Spleen (tissue), 11 donors: Measurements from ENCODE around the gene DNAJC7. TPM values are rescaled to one million over a fixed set of nuclear protein-coding genes. Genes with fewer than 3 reads are reported as not detected.

ENCODE experiments used
- DNase-seq: peaks from one replicate; pipeline ENCODE4 v3.0.0-alpha.2; 2020
- H3K27ac ChIP-seq, 8 donors: fragments of 200-600 bp; sonication (generic) in 7 of 8; 1 replicate in 4 of 8; 2 replicates in 4 of 8; pipeline versions ENCODE4 v1.5.0 to v1.8.0; 2016 to 2021; ENCODE audit warnings: inconsistent platforms in 4 of 8, mild to moderate bottlenecking in 4 of 8, moderate library complexity in 1 of 8
- H3K27me3 ChIP-seq, 7 donors: fragments of 200-600 bp; sonication (generic) in 6 of 7; replicated peaks in 1 of 7; 1 replicate in 4 of 7; 2 replicates in 3 of 7; pipeline versions ENCODE4 v1.5.0 to v1.8.0; 2016 to 2021; ENCODE audit warnings: inconsistent platforms in 3 of 7, mild to moderate bottlenecking in 1 of 7
- H3K36me3 ChIP-seq, 6 donors: fragments of 200-600 bp; sonication (generic) in 5 of 6; 1 replicate in 4 of 6; 2 replicates in 2 of 6; pipeline versions ENCODE4 v1.5.0 to v1.8.0; 2016 to 2021; ENCODE audit warnings: inconsistent platforms in 2 of 6
- H3K4me1 ChIP-seq, 6 donors: fragments of 200-600 bp; sonication (generic) in 5 of 6; 1 replicate in 3 of 6; 2 replicates in 3 of 6; pipeline versions ENCODE4 v1.5.0 to v1.8.0; 2016 to 2021; ENCODE audit warnings: inconsistent platforms in 3 of 6
- H3K4me3 ChIP-seq, 8 donors: fragments of 200-600 bp; sonication (generic) in 7 of 8; 1 replicate in 4 of 8; 2 replicates in 4 of 8; pipeline versions ENCODE4 v1.5.0 to v1.8.0; 2016 to 2021; ENCODE audit warnings: inconsistent platforms in 4 of 8, mild to moderate bottlenecking in 4 of 8, moderate library complexity in 2 of 8
- H3K9me3 ChIP-seq, 8 donors: fragments of 200-600 bp; sonication (generic) in 7 of 8; 1 replicate in 4 of 8; 2 replicates in 4 of 8; pipeline versions ENCODE4 v1.5.0 to v1.8.0; 2016 to 2021; ENCODE audit warnings: inconsistent platforms in 4 of 8
- CTCF ChIP-seq, 11 experiments: fragments of 200-600 bp in 7 of 11; fragments of 450-650 bp in 4 of 11; sonication (generic) in 4 of 11; IDR thresholded peaks in 8 of 11; conservative IDR thresholded peaks in 3 of 11; 1 replicate in 7 of 11; 2 replicates in 4 of 11; pipeline versions ENCODE4 v1.4.0 to v1.8.0; 2016 to 2021; ENCODE audit warnings: antibody characterized with exemption in 11 of 11, inconsistent platforms in 4 of 11, mild to moderate bottlenecking in 1 of 11
- POLR2A ChIP-seq, 3 donors: fragments of 450-650 bp; IDR thresholded peaks; one replicate each; pipeline ENCODE4 v1.5.1; 2017; ENCODE audit warnings: antibody characterized with exemption in 3 of 3, mild to moderate bottlenecking in 1 of 3
- POLR2AphosphoS5 ChIP-seq, 3 donors: sonication (generic); formaldehyde crosslinking; IDR thresholded peaks; one replicate each; pipeline ENCODE4 v1.5.1; 2017; ENCODE audit warnings: antibody characterized with exemption in 3 of 3
- WGBS, 5 donors: extraction: QIAGEN DNeasy Blood & Tissue Kit in 3 of 5; methylation state at CpG; one replicate each; pipeline versions ENCODE4 v1.1.5 to v1.1.7; 2013 to 2018; 5-methylcytosine and 5-hydroxymethylcytosine counted together
- intact Hi-C: fragments of 100-400 bp; cut with DNase I; formaldehyde crosslinking; loops from one replicate; pipeline ENCODE4 v1.15.0; 2023; ENCODE audit warnings: low total_unique reads
- polyA plus RNA-seq, 3 donors: library from polyadenylated mRNA; stranded (reverse); fragments of 200-250 nt; gene quantifications; one replicate each; pipeline ENCODE4 v1.2.1, GENCODE V29; 2013
- total RNA-seq, 7 donors: library from RNA; depleted of rRNA in 3 of 7; stranded (reverse); fragments of >200 nt in 3 of 7; fragmentation: NEBNext Ultra II Directional in 4 of 7; extraction: Animal tissue kit (Norgen Biotek cat#: 25700) in 4 of 7; gene quantifications; one replicate each; pipeline versions ENCODE4 v1.1.0 to v1.2.1, GENCODE V29; 2016 to 2021
- donor health status: healthy with polysubstance abuse.
- donor health status: DM: no; HTN: no; CAD: no; lungs with moderate emphysema.
- donor health status: DM: no; HTN: no; CAD: no.
- donor health status: Bipolar disorder and iron deficiency.
- donor health status: healthy.
- donor health status: DM: no; HTN: no; CAD: no.
- donor health status: DM: yes; HTN: yes; CAD: no.

The DNAJC7 gene
- total and polyA plus RNA-seq, 10 donors = 60.6 to 108 (median 79.2) TPM

- Histone ChIP-seq H3K4me3 (no peak overlapping the region), H3K4me1 (peaks cover 14 to 42% (median 22%) of the 10 kb centered on the region in 6 donors), H3K27ac (no peak overlapping the region), H3K27me3 (peaks cover 0 to 10% (median 0%) of the 10 kb centered on the region in 7 donors), H3K36me3 (peaks cover 0 to 14% (median 13%) of the 10 kb centered on the region in 6 donors), H3K9me3 (no peaks in the 10 kb centered on the region)
- 64 to 78% (median 68%) methylated on average over 16 to 19 of the region's 19 CpGs for WGBS, 5 donors
- intact Hi-C loops = no loop called here
- DNase-seq = no peak
- TF ChIP-seq POLR2A (IDR thresholded peaks at IDR 0.05) = no peak
- TF ChIP-seq CTCF (IDR thresholded peaks at IDR 0.05 in 8 of 11, conservative IDR thresholded peaks at IDR 0.05 in 3 of 11) = no peak
- peak in 1 of 3 donors; percentile 18 for TF ChIP-seq POLR2AphosphoS5 (IDR thresholded peaks at IDR 0.05)
Observed at GRCh38 chr17:42027961-42028790, 10.9 kb upstream of the DNAJC7 start.

GRCh38 chr17:42027590-42027889, 10.3 kb upstream of the DNAJC7 start:
- Histone ChIP-seq H3K27me3 (peaks cover 0 to 10% (median 0%) of the 10 kb centered on the region in 7 donors), H3K4me1 (peaks cover 14 to 49% (median 25%) of the 10 kb centered on the region in 6 donors), H3K4me3 (no peak overlapping the region), H3K9me3 (no peaks in the 10 kb centered on the region), H3K36me3 (peaks cover 0 to 21% (median 19%) of the 10 kb centered on the region in 6 donors), H3K27ac (no peak overlapping the region)
- intact Hi-C loops = no loop called here
- peak; percentile 52 for DNase-seq
- 77 to 87% (median 81%) methylated on average over 4 to 5 of the region's 5 CpGs for WGBS, 5 donors
- TF ChIP-seq POLR2AphosphoS5 (IDR thresholded peaks at IDR 0.05) (no peak), POLR2A (IDR thresholded peaks at IDR 0.05) (no peak), CTCF (IDR thresholded peaks at IDR 0.05 in 8 of 11, conservative IDR thresholded peaks at IDR 0.05 in 3 of 11) (no peak)

- Histone ChIP-seq H3K9me3 (no peaks in the 10 kb centered on the region), H3K4me1 (peaks cover 14 to 54% (median 27%) of the 10 kb centered on the region in 6 donors), H3K27ac (no peak overlapping the region), H3K27me3 (peaks cover 0 to 10% (median 0%) of the 10 kb centered on the region in 7 donors), H3K36me3 (peaks cover 0 to 26% (median 24%) of the 10 kb centered on the region in 6 donors), H3K4me3 (no peak overlapping the region)
- intact Hi-C loops = no loop called here
- TF ChIP-seq POLR2AphosphoS5 (IDR thresholded peaks at IDR 0.05) (peak in 2 of 3 donors; percentile 21 to 72), POLR2A (IDR thresholded peaks at IDR 0.05) (no peak)
- DNase-seq = peak; percentile 64
- WGBS, 5 donors = 40 to 48% (median 45%) methylated on average over 17 of the region's 17 CpGs
Observed at GRCh38 chr17:42026857-42027589, 9.8 kb upstream of the DNAJC7 start.

GRCh38 chr17:42025936-42026335, 8.7 kb upstream of the DNAJC7 start:
- Histone ChIP-seq H3K4me3 (no peak overlapping the region), H3K27ac (no peak overlapping the region), H3K27me3 (peaks cover 0 to 10% (median 0%) of the 10 kb centered on the region in 7 donors), H3K4me1 (peaks cover 19 to 65% (median 37%) of the 10 kb centered on the region in 6 donors), H3K36me3 (peaks cover 0 to 32% (median 27%) of the 10 kb centered on the region in 6 donors), H3K9me3 (no peaks in the 10 kb centered on the region)
- WGBS, 5 donors = 89 to 98% (median 95%) methylated on average over 3 of the region's 3 CpGs
- TF ChIP-seq POLR2AphosphoS5 (IDR thresholded peaks at IDR 0.05) (no peak), CTCF (IDR thresholded peaks at IDR 0.05 in 8 of 11, conservative IDR thresholded peaks at IDR 0.05 in 3 of 11) (no peak), POLR2A (IDR thresholded peaks at IDR 0.05) (no peak)
- intact Hi-C loops = no loop called here
- DNase-seq = no peak
